Measurements from ENCODE around the gene GPBP1L1. TPM values are rescaled to one million over a fixed set of nuclear protein-coding genes. Genes with fewer than 3 reads are reported as not detected.

Gene GPBP1L1
- polyA plus RNA-seq, 4 donors: 71.4 to 127 (median 115) TPM

- DNase-seq (ENCODE audit: low read depth in 4 of 4, low spot score in 3 of 4): no peak
These were observed 42.4 kb downstream of the GPBP1L1 start for GRCh38 chr1:45643978-45644377.

- no peak for DNase-seq (ENCODE audit: low read depth in 4 of 4, low spot score in 3 of 4)
These were observed 43.0 kb downstream of the GPBP1L1 start for GRCh38 chr1:45643321-45643720.

- no peak for DNase-seq (ENCODE audit: low read depth in 4 of 4, low spot score in 3 of 4)
These were observed 46.0 kb downstream of the GPBP1L1 start for GRCh38 chr1:45640293-45640692.

- no peak for DNase-seq (ENCODE audit: low read depth in 4 of 4, low spot score in 3 of 4)
These were observed 51.1 kb downstream of the GPBP1L1 start for GRCh38 chr1:45635211-45635610.

GRCh38 chr1:45630429-45630828, 55.9 kb downstream of the GPBP1L1 start:
- no peak for DNase-seq (ENCODE audit: low read depth in 4 of 4, low spot score in 3 of 4)

DNA sequence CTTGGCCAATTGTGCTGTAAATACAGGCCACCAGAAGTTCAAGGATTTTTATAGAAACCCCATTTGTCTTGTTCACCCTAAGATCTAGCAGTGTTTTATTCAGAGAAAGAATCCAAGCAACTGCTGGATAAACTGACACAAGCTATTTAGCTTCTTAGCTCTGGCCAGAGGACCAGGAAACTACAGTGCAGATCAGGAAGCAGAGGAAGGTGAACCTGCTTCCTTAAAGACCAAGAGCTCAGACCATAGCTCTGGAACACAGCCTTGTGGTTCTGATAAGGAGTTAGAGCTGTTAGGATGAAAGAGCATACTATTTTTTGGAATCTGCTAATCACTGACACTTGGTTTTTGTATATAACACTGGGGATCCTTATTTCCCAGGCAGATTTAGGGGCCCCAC, 57.3 kb downstream of the GPBP1L1 start:
- no peak for DNase-seq (ENCODE audit: low read depth in 4 of 4, low spot score in 3 of 4)

DNA sequence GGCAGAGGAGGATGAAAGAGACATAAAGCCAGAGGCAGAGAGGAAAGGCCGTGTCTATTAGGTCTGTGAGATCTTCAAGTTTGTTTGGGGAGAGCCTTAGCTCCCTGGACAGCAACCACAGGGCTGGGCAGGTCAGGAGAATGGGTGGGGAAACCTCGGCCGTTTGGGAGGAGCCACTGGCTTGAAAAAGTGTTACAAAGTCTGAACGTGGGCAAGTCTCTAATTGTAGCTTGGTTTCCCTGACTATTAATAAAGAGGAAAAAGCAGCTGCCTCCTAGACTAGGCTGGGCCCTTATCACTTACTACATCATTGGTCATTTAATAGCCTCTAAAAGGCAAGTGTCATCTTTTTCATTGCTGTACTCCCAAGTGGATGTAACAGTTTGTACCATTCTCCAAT, 62.4 kb downstream of the GPBP1L1 start, which contains the start of gene CCDC17:
TSS of gene CCDC17 (minus strand) at position 83 of the 400 bp plus-strand sequence. CDS start 145 bp downstream, outside the sequence.
- DNase-seq (ENCODE audit: low read depth in 4 of 4, low spot score in 3 of 4): no peak

GRCh38 chr1:45622524-45623394, 63.6 kb downstream of the GPBP1L1 start:
- DNase-seq (ENCODE audit: low read depth in 4 of 4, low spot score in 3 of 4): no peak

DNA sequence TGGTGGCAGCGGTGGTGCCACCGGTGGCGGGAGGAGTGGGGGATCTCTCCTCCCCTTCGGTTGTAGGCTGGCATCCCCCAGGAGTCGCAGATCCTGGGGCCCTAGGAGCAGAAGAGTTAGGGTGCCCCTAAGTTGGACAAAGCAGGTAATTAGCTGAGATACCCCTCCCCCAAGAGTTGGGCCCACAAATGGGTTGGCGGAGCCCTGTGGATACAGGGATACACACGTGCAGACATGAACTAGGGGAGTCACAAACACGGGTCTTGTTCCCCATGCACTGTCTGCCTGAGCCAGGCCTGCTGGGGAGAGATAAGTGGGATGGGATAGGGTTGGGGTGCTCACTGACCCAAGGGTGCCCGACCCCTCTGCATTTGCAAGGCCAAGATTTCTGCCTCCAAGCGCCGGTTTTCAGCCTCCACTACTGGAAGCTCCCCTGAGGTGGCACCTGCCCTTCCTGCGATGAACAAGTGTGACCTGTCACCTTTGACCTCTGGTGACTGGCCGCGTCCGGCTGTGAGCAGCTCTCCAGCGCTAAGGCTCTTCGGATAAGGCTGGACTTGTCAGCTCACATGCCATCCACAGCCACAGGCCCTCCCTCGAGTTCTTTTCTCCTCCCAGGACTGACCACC, 64.3 kb downstream of the GPBP1L1 start:
- DNase-seq (ENCODE audit: low read depth in 4 of 4, low spot score in 3 of 4): no peak

DNA sequence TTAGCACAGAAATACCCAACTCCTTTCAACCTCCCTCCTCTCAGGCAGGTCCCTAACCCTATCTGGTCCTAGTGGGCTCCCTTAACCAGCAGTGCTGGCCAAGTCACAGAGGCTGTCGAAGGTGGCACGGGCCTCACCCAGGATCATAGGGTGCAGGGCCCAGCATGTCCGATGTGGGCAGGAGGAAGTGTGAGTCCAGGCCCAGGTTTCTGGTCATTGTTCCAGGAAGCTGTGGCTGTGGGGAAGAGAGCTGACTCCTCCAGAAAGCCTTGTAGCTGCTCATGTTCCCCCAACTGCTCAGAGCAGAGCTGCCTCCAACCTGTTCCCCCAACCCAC, 64.9 kb downstream of the GPBP1L1 start:
- no peak for DNase-seq (ENCODE audit: low read depth in 4 of 4, low spot score in 3 of 4)

- DNase-seq (ENCODE audit: low read depth in 4 of 4, low spot score in 3 of 4): no peak
These were observed 65.5 kb downstream of the GPBP1L1 start for GRCh38 chr1:45620588-45621500.

DNA sequence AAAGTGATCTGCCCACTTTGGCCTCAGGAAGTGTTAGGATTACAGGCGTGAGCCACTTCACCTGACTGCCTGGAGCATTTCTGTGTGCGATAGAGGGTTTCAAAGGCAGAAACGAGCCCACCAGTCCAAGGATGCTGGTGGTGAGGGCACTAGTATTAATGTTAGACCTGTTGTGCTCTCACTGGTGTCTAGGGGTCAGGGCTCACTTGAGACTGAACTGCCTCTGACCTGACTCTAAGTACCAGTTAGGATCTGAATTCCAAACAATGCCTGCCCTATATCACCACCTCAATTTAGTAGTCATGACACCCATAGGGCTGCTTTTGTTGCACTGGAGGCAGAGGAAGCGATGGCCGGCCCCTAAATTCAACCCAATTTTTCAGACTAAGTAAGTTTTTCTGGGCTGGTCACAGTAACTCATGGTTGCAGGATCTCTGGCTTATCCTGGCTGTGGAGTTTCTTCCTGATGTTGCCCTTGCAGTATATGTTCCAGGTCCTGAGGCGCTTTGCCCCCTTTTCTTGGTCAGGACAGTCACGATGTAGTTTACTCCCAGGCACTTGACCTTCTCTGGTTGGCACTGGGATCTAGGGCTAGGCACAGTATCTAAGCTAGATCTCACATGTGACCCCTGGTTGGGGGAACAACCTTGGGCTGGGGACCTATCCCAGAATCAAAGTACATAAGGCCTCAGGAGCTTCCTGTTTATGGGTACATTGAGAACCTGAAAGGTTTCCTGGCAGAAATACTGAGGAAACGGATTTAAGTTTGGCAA, 67.0 kb downstream of the GPBP1L1 start:
- no peak for DNase-seq (ENCODE audit: low read depth in 4 of 4, low spot score in 3 of 4)

- no peak for DNase-seq (ENCODE audit: low read depth in 4 of 4, low spot score in 3 of 4)
These were observed 68.7 kb downstream of the GPBP1L1 start for GRCh38 chr1:45617618-45618017.

GRCh38 chr1:45615885-45616284, 70.4 kb downstream of the GPBP1L1 start:
- DNase-seq (ENCODE audit: low read depth in 4 of 4, low spot score in 3 of 4): no peak

DNA sequence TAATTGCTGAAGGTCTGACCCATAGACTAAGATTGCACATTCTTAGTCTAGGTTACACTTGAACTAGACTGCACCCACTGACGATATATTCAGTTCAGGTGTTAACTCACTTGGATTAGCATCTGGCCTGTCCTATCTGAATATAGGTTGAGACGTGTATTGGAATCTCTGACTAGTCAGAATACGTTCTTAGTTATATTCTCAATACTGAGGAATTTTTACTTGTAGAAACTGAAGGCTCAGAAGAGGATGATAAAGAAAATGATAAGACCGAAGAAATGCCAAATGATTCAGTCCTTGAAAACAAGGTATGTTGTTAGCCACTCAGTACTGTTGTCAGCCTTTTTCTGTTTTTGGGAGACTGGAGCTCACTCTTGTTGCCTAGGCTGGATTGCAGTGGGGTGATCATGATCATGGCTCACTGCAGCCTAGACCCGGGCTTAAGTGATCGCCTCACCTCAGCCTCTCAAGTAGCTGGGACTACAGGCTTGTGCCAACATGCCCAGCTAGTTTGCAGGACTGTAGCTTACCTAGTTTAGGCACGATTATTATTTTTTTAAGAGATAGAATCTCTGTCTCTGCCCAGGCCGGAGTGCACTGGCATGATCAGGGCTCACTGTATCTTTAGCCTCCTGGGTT, 73.3 kb downstream of the GPBP1L1 start:
- no peak for DNase-seq (ENCODE audit: low read depth in 4 of 4, low spot score in 3 of 4)

- no peak for DNase-seq (ENCODE audit: low read depth in 4 of 4, low spot score in 3 of 4)
These were observed 75.6 kb downstream of the GPBP1L1 start for GRCh38 chr1:45610589-45611226.

- no peak for DNase-seq (ENCODE audit: low read depth in 4 of 4, low spot score in 3 of 4)
These were observed 77.9 kb downstream of the GPBP1L1 start for GRCh38 chr1:45608175-45609156.

DNA sequence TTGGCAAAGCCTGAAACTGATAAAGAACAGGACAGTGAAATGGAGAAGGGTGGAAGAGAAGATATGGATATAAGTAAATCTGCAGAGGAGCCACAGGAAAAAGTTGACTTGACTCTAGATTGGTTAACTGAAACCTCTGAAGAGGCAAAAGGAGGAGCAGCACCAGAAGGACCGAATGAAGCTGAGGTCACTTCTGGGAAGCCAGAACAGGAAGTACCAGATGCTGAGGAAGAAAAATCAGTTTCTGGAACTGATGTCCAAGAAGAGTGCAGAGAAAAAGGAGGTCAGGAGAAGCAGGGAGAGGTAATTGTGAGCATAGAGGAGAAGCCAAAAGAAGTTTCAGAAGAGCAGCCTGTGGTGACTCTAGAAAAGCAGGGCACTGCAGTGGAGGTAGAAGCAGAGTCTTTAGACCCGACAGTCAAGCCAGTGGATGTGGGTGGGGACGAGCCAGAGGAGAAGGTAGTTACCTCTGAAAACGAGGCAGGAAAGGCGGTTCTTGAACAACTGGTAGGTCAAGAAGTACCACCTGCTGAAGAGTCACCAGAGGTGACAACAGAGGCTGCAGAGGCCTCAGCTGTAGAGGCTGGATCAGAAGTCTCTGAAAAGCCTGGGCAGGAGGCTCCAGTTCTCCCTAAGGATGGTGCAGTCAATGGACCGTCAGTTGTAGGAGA, 78.8 kb downstream of the GPBP1L1 start:
- no peak for DNase-seq (ENCODE audit: low read depth in 4 of 4, low spot score in 3 of 4)

All from left renal pelvis (tissue), 4 donors.